ENCODE results near the gene PRPF40A. TPM values are rescaled to one million over a fixed set of nuclear protein-coding genes. Genes with fewer than 3 reads are reported as not detected.
A peak's percentile ranks its signal among the peaks of the same experiment; 100 is the strongest.

The PRPF40A gene
- total and polyA plus RNA-seq, 9 of the 15 experiments (the other 6 are each of a cell fraction or from before 2014, with no cell fraction given) = 168 to 304 (median 264) TPM

GRCh38 chr2:152716805-152717227, 445 bp downstream of the PRPF40A start (continued):
- TF ChIP-seq ERF (CRISPR knock-in tag; IDR thresholded peaks at IDR 0.05) (0 out of 2 replicates have a peak, but pooled peaks have one; percentile 27), HBP1 (CRISPR knock-in tag; IDR thresholded peaks at IDR 0.05) (peak; percentile 92; the same call in 1 of the 2 replicates), PRPF4 (IDR thresholded peaks at IDR 0.05; ENCODE audit: insufficient read depth, low read depth, low read length, poor library complexity, severe bottlenecking) (no peak), MCM2 (IDR thresholded peaks at IDR 0.05; ENCODE audit: low read depth) (no peak), ARHGAP35 (IDR thresholded peaks at IDR 0.05; ENCODE audit: partially characterized antibody) (peak; percentile 57), LARP7 (IDR thresholded peaks at IDR 0.05) (peak; percentile 97; the same call in 1 of the 2 replicates), ZNF175 (CRISPR knock-in tag; IDR thresholded peaks at IDR 0.05; ENCODE audit: low read depth) (0 out of 2 replicates have a peak, but pooled peaks have one; percentile 21), KAT7 (CRISPR knock-in tag; IDR thresholded peaks at IDR 0.05; ENCODE audit: borderline replicate concordance) (no peak), OTX1 (CRISPR knock-in tag; IDR thresholded peaks at IDR 0.05) (peak; percentile 89; the same call in 1 of the 2 replicates), ETV5 (CRISPR knock-in tag; IDR thresholded peaks at IDR 0.05; ENCODE audit: low read depth) (0 out of 2 replicates have a peak, but pooled peaks have one; percentile 23), RAD21 (CRISPR knock-in tag; conservative IDR thresholded peaks at IDR 0.05 in 1 of 2, IDR thresholded peaks at IDR 0.05 in 1 of 2) (0 out of 4 replicates have a peak, but pooled peaks of 1 of the 2 experiments have one; percentile 8), SNIP1 (IDR thresholded peaks at IDR 0.05; ENCODE audit: low read depth) (no peak), FOXA3 (CRISPR knock-in tag; conservative IDR thresholded peaks at IDR 0.05 in 1 of 2, IDR thresholded peaks at IDR 0.05 in 1 of 2) (peak in 1 of 2 experiments; percentile 76; a peak in 1 of 4 replicates)
- TF ChIP-seq, protein P1, sequence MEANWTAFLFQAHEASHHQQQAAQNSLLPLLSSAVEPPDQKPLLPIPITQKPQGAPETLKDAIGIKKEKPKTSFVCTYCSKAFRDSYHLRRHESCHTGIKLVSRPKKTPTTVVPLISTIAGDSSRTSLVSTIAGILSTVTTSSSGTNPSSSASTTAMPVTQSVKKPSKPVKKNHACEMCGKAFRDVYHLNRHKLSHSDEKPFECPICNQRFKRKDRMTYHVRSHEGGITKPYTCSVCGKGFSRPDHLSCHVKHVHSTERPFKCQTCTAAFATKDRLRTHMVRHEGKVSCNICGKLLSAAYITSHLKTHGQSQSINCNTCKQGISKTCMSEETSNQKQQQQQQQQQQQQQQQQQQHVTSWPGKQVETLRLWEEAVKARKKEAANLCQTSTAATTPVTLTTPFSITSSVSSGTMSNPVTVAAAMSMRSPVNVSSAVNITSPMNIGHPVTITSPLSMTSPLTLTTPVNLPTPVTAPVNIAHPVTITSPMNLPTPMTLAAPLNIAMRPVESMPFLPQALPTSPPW (CRISPR knock-in tag; IDR thresholded peaks at IDR 0.05) = no peak
- TF ChIP-seq, protein P2, sequence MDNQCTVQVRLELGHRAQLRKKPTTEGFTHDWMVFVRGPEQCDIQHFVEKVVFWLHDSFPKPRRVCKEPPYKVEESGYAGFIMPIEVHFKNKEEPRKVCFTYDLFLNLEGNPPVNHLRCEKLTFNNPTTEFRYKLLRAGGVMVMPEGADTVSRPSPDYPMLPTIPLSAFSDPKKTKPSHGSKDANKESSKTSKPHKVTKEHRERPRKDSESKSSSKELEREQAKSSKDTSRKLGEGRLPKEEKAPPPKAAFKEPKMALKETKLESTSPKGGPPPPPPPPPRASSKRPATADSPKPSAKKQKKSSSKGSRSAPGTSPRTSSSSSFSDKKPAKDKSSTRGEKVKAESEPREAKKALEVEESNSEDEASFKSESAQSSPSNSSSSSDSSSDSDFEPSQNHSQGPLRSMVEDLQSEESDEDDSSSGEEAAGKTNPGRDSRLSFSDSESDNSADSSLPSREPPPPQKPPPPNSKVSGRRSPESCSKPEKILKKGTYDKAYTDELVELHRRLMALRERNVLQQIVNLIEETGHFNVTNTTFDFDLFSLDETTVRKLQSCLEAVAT (IDR thresholded peaks at IDR 0.05) = peak; percentile 18 to 72; a peak in 2 of 4 replicates
- TF ChIP-seq, protein P3, sequence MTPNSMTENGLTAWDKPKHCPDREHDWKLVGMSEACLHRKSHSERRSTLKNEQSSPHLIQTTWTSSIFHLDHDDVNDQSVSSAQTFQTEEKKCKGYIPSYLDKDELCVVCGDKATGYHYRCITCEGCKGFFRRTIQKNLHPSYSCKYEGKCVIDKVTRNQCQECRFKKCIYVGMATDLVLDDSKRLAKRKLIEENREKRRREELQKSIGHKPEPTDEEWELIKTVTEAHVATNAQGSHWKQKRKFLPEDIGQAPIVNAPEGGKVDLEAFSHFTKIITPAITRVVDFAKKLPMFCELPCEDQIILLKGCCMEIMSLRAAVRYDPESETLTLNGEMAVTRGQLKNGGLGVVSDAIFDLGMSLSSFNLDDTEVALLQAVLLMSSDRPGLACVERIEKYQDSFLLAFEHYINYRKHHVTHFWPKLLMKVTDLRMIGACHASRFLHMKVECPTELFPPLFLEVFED (CRISPR knock-in tag; conservative IDR thresholded peaks at IDR 0.05) = peak; percentile 91
- TF ChIP-seq, protein P4, sequence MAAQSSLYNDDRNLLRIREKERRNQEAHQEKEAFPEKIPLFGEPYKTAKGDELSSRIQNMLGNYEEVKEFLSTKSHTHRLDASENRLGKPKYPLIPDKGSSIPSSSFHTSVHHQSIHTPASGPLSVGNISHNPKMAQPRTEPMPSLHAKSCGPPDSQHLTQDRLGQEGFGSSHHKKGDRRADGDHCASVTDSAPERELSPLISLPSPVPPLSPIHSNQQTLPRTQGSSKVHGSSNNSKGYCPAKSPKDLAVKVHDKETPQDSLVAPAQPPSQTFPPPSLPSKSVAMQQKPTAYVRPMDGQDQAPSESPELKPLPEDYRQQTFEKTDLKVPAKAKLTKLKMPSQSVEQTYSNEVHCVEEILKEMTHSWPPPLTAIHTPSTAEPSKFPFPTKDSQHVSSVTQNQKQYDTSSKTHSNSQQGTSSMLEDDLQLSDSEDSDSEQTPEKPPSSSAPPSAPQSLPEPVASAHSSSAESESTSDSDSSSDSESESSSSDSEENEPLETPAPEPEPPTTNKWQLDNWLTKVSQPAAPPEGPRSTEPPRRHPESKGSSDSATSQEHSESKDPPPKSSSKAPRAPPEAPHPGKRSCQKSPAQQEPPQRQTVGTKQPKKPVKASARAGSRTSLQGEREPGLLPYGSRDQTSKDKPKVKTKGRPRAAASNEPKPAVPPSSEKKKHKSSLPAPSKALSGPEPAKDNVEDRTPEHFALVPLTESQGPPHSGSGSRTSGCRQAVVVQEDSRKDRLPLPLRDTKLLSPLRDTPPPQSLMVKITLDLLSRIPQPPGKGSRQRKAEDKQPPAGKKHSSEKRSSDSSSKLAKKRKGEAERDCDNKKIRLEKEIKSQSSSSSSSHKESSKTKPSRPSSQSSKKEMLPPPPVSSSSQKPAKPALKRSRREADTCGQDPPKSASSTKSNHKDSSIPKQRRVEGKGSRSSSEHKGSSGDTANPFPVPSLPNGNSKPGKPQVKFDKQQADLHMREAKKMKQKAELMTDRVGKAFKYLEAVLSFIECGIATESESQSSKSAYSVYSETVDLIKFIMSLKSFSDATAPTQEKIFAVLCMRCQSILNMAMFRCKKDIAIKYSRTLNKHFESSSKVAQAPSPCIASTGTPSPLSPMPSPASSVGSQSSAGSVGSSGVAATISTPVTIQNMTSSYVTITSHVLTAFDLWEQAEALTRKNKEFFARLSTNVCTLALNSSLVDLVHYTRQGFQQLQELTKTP (IDR thresholded peaks at IDR 0.05; ENCODE audit: low read depth in 1 of 2, partially characterized antibody in 2 of 2) = peak in 1 of 2 experiments; percentile 22
